Activated naive CD8-positive, alpha-beta T cell treated with anti-CD3 and anti-CD28 coated beads, Interleukin-2, amount 50 U/mL, for 24 hours (primary cell): ENCODE data around the gene C1QTNF5.

Source experiments
- ATAC-seq: fragments of 150-1000 bp; cut with Tn5 transposase; one replicate; pipeline ENCODE4 v1.10.0; 2021
- DNase-seq: peaks from one replicate; pipeline ENCODE4 v3.0.0; 2021
- H3K27ac Mint-ChIP-seq: one replicate; pipeline ENCODE4 v1.8.0; 2021; ENCODE audit warnings: mild to moderate bottlenecking, mixed read lengths
- H3K27me3 Mint-ChIP-seq: one replicate; pipeline ENCODE4 v1.8.0; 2021; ENCODE audit warnings: mixed read lengths
- H3K36me3 Mint-ChIP-seq: one replicate; pipeline ENCODE4 v1.8.0; 2021; ENCODE audit warnings: low read depth, mixed read lengths
- H3K4me1 Mint-ChIP-seq: one replicate; pipeline ENCODE4 v1.8.0; 2021; ENCODE audit warnings: mixed read lengths
- H3K4me3 Mint-ChIP-seq: one replicate; pipeline ENCODE4 v1.8.0; 2021; ENCODE audit warnings: mild to moderate bottlenecking, moderate library complexity, mixed read lengths
- H3K9me3 Mint-ChIP-seq: one replicate; pipeline ENCODE4 v1.8.0; 2021; ENCODE audit warnings: mixed read lengths

C1QTNF5 gene

GRCh38 chr11:119376197-119376847 lies 35.6 kb upstream of the C1QTNF5 start:
- ATAC-seq (no peak), DNase-seq (no peak)
- Mint-ChIP-seq H3K27ac (no peak overlapping the region), H3K4me3 (no peak overlapping the region), H3K9me3 (no peaks in the 10 kb centered on the region), H3K4me1 (peaks cover 5% of the 10 kb centered on the region), H3K27me3 (peaks cover 1% of the 10 kb centered on the region), H3K36me3 (no peaks in the 10 kb centered on the region)

DNA sequence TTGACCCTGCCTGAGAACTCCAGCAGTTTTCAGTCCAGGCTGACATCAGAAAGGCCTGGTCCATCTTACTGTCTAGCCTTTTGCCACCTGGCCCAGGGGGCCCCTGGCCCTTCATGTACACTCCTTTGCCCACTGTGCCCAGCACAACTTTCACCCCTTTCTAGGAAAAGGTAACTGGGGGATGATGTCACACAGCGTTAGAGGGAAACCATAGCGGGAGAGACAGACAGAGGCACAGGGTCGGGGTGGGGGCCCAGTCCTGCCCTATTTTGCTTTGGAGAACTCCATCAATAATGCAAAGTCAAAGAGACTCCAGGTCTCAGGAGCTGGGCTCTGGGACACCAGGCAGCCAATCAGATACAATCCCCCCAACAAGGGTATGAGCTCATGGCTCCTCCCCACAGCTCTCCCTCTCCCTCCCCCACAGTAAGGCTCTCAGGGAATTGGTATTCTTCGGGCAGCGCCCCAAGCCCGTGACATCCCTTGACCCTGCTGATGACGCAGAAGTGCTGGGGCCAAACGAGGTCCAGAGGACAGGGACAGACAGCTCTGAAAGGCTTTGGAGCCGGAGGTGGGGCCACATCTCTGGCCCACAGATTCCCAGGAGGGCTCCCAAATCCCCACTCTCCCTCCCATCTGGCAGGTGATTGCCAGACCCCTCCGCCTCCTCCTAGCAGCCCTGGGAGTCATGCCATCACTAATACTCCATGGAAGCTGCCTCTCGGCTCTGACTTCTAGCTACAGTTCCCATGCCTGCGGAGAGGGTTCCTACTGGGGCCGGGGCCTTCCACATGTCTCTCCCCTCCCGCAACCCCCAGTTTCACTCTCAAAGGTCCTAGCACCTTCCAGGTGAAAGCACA lies 34.9 kb upstream of the C1QTNF5 start:
- H3K4me1 Mint-ChIP-seq = peaks cover 5% of the 10 kb centered on the region
- H3K27ac Mint-ChIP-seq = no peak overlapping the region
- no peaks in the 10 kb centered on the region for H3K9me3 Mint-ChIP-seq
- H3K4me3 Mint-ChIP-seq = no peak overlapping the region
- no peaks in the 10 kb centered on the region for H3K36me3 Mint-ChIP-seq
- no peak for DNase-seq
- H3K27me3 Mint-ChIP-seq = peaks cover 1% of the 10 kb centered on the region
- no peak for ATAC-seq

- peaks cover 4% of the 10 kb centered on the region for H3K27me3 Mint-ChIP-seq
- no peaks in the 10 kb centered on the region for H3K36me3 Mint-ChIP-seq
- H3K4me1 Mint-ChIP-seq = peaks cover 5% of the 10 kb centered on the region
- no peaks in the 10 kb centered on the region for H3K9me3 Mint-ChIP-seq
- DNase-seq = no peak
- H3K27ac Mint-ChIP-seq = no peak overlapping the region
- H3K4me3 Mint-ChIP-seq = no peak overlapping the region
- ATAC-seq = no peak
Observed at GRCh38 chr11:119374632-119375336, 34.1 kb upstream of the C1QTNF5 start.

DNA sequence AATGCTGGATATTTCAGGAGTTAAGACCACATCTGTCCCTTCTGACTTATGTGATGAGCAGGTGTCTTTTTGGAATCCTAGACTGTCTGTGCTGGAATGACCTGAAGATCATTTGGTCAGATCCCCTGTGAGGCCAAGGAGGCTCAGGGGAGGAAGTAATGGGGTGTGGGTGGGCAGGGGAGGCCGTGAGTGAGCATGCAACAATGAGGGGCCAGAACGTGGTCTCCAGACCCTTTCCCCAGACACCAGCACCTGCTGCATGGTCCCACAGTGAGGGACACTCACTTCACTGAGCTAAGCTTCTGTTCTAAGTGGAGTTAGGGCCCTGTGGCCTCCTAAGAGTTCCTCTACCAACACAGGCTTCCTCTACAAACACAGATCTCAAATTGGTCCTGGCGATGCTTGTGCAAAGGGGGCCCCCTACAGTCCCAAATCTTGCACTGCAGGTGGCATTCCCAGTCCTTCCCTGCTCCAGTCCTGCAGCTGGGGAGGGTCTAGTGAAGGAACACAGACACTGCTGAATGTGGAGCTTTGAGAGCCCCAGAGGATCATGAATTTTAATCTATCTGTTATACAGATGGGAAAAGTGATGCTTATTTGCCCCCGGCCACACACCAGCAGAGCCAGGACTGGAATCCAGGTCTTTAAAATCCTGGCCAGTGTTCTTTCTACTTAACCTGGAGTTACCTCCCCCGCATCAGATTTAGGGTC lies 33.4 kb upstream of the C1QTNF5 start:
- Mint-ChIP-seq H3K36me3 (no peaks in the 10 kb centered on the region), H3K9me3 (no peaks in the 10 kb centered on the region), H3K27ac (no peak overlapping the region), H3K4me1 (peaks cover 5% of the 10 kb centered on the region), H3K27me3 (peaks cover 4% of the 10 kb centered on the region), H3K4me3 (no peak overlapping the region)
- ATAC-seq = no peak
- peak; percentile 53 for DNase-seq

- no peak for DNase-seq
- no peak for ATAC-seq
- Mint-ChIP-seq H3K9me3 (no peaks in the 10 kb centered on the region), H3K4me1 (peaks cover 5% of the 10 kb centered on the region), H3K27ac (no peak overlapping the region), H3K27me3 (peaks cover 4% of the 10 kb centered on the region), H3K4me3 (no peak overlapping the region), H3K36me3 (no peaks in the 10 kb centered on the region)
Observed at GRCh38 chr11:119373059-119373920, 32.6 kb upstream of the C1QTNF5 start.

- Mint-ChIP-seq H3K4me3 (no peak overlapping the region), H3K4me1 (peaks cover 5% of the 10 kb centered on the region), H3K36me3 (no peaks in the 10 kb centered on the region), H3K27me3 (peaks cover 7% of the 10 kb centered on the region), H3K9me3 (no peaks in the 10 kb centered on the region), H3K27ac (no peak overlapping the region)
- ATAC-seq (no peak), DNase-seq (no peak)
Observed at GRCh38 chr11:119372260-119373058, 31.8 kb upstream of the C1QTNF5 start.

DNA sequence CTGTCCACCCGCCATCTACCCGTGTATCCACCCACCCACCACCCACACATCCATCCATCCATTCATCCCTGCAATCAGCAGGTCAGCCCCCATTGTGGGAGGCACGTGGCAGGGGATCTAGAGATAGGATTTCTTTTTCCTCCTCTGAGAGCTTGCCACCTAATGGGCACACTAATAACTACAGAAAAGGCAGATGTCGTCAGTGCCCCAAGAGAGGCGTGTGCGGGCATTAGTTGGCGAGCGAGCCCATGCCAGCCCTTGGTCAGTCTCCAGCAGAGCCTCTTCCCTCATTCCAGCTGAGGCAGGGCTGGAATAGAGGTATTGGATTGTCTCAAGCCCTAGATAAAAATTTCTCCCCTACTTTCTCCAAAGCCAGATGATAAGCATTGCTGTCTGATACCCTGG lies 31.1 kb upstream of the C1QTNF5 start:
- no peaks in the 10 kb centered on the region for H3K36me3 Mint-ChIP-seq

DNA sequence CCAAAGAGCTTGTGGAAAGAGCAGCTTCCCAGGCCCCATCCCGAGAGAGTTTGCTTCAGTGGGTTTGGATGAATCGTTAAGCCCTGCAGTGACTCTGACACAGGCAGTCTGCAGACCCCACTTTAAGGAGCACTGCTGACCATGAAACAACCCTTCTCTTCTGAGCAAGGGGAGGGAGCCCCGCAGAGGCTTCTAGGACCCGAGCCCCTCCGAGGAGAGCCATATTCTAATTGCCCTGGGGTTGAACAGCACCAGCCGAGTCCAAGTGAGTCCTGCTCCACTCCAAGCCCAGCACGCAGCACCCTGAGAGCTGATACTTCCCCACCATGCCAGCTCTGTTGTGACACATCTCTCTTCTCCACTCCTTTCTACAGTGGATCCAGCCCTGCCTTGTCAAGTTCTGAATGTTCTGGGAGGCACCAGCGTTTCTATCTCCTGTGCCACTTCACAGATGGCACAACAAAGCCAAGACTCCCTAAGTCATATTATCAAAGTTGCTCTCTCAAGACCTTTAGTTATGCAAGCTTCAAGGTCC lies 30.5 kb upstream of the C1QTNF5 start:
- H3K36me3 Mint-ChIP-seq = no peaks in the 10 kb centered on the region
- ATAC-seq (no peak), DNase-seq (no peak)
- H3K27me3 Mint-ChIP-seq = peaks cover 18% of the 10 kb centered on the region
- no peak overlapping the region for H3K4me3 Mint-ChIP-seq
- H3K9me3 Mint-ChIP-seq = no peaks in the 10 kb centered on the region
- H3K27ac Mint-ChIP-seq = no peak overlapping the region
- H3K4me1 Mint-ChIP-seq = peaks cover 5% of the 10 kb centered on the region

More for the DNA sequence above, 31.1 kb upstream of the C1QTNF5 start:
- ATAC-seq (no peak), DNase-seq (no peak)
- Mint-ChIP-seq H3K27ac (no peak overlapping the region), H3K27me3 (peaks cover 12% of the 10 kb centered on the region), H3K9me3 (no peaks in the 10 kb centered on the region), H3K4me1 (peaks cover 5% of the 10 kb centered on the region), H3K4me3 (no peak overlapping the region)

DNA sequence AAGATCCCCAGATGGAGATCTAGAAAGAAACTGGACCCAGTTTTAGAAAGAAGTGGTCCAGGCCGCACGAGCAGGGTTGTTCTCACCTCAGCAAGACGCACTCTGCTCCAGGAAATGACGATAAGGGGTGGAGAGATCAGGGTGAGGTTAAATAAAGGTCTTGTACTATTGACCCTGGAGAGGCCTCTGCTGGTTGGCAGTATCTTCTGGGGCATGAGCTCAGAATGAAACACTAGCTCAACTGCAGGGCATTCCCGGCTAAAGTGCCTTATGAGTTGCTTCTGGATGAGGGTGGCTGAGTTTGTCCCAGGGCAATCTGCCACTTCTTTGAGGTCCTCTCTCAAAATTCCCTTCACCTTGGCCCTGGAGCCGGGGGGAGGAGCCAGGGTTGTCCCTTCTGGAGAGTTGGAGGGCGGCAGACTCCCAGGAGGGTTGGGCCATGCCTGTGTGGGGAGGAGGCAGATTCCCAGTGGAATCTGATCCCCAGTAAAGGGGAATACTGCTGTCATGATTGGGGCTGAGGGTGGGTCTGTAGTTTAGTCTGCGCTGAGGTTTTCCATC lies 29.9 kb upstream of the C1QTNF5 start:
- no peaks in the 10 kb centered on the region for H3K9me3 Mint-ChIP-seq
- ATAC-seq = no peak
- no peaks in the 10 kb centered on the region for H3K36me3 Mint-ChIP-seq
- no peak overlapping the region for H3K27ac Mint-ChIP-seq
- DNase-seq = no peak
- H3K27me3 Mint-ChIP-seq = peaks cover 22% of the 10 kb centered on the region
- H3K4me3 Mint-ChIP-seq = no peak overlapping the region
- peaks cover 5% of the 10 kb centered on the region for H3K4me1 Mint-ChIP-seq

GRCh38 chr11:119369132-119369925 lies 28.6 kb upstream of the C1QTNF5 start:
- ATAC-seq (no peak), DNase-seq (no peak)
- Mint-ChIP-seq H3K9me3 (no peaks in the 10 kb centered on the region), H3K36me3 (no peaks in the 10 kb centered on the region), H3K4me1 (peaks cover 8% of the 10 kb centered on the region), H3K27ac (no peak overlapping the region), H3K4me3 (no peak overlapping the region), H3K27me3 (peaks cover 34% of the 10 kb centered on the region)

DNA sequence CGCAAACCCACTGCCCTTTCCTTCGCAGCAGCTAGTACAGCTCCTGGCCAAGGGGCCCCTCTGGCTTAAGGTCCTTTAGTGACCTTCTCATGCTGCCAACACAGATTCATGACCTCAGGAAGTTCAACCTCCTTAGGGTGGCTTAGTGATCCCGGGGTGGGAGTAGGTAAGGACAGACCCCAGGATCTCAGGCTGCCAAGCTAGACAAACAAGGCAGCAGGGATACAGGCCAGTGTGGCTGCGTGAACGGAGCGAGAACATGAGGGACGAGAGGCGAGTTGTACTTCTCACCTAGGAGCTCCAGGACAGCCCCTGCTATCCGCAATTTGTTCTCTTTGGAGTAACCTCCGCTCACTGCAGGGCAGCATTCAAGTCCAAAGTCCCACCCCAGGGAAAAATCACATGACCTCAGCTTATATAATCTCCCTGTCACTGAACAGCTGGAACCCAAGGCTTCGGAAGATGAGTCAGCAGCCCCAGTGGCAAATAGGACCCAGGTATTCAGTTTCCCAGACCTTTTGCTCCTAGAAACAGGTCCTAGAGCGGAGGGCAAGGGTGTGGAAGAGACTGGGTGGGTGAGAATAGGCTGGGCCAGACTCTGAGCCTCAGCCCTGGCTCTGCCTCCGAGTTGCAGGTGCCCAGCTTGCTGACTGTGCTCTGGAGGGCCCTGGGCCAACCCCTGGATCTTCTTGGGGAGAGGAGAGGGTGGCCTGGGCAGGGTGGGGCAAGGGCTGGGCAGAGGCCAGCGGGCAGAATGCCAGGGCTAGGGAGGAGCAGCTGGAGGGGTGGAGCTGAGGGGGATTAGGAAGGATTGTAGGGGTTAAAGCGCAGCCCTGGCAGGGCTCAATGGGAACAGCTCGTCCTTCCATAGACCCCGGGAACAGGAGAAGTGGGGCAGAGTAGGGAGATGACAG lies 27.7 kb upstream of the C1QTNF5 start:
- no peak overlapping the region for H3K27ac Mint-ChIP-seq
- H3K27me3 Mint-ChIP-seq = peaks cover 35% of the 10 kb centered on the region
- DNase-seq (no peak), ATAC-seq (no peak)
- H3K9me3 Mint-ChIP-seq = no peaks in the 10 kb centered on the region
- peaks cover 3% of the 10 kb centered on the region for H3K4me1 Mint-ChIP-seq
- H3K36me3 Mint-ChIP-seq = no peaks in the 10 kb centered on the region
- H3K4me3 Mint-ChIP-seq = no peak overlapping the region
